Subcutaneous preadipocyte (primary cell): ENCODE measurements around the gene OR13J1. TPM values are rescaled to one million over a fixed set of nuclear protein-coding genes. Genes with fewer than 3 reads are reported as not detected.

ENCODE experiments used
- total RNA-seq: library from RNA; depleted of rRNA; stranded (reverse); fragments of >200 nt; gene quantifications from 2 replicates; pipeline ENCODE4 v1.2.3, GENCODE V29; 2012

The OR13J1 gene
- total RNA-seq: not detected in 2 replicates

GRCh38 chr9:35870351-35870923 is at the start of gene OR13J1:
Gene OR13J1, minus strand, starts transcription at chr9:35870401. Its CDS starts 0 bp downstream, at chr9:35870401.

GRCh38 chr9:35909274-35909673 is 39.1 kb upstream of the OR13J1 start, which contains the start of gene SPAAR:
Gene SPAAR, plus strand, starts transcription at chr9:35909490. Its CDS starts 974 bp downstream, at chr9:35910464.

GRCh38 chr9:35905912-35906679 is 35.9 kb upstream of the OR13J1 start, which contains the start of gene HRCT1:
Gene HRCT1, plus strand, starts transcription at chr9:35906202. Its CDS starts 86 bp downstream, at chr9:35906288.

GRCh38 chr9:35829084-35829763 is 41.0 kb downstream of the OR13J1 start, which contains the start of gene TMEM8B:
Gene TMEM8B, plus strand, starts transcription at chr9:35829228. Its CDS starts 220 bp downstream, at chr9:35829448.

GRCh38 chr9:35828716-35829083 is 41.5 kb downstream of the OR13J1 start, which contains the start of gene FAM221B:
Gene FAM221B, minus strand, starts transcription at chr9:35828732. Its CDS starts 2,571 bp downstream, at chr9:35826161.

Other genes with a start within 250 kb of the OR13J1 start
- gene SIT1, start 219.5 kb downstream of the OR13J1 start, total RNA-seq: 1.1 TPM in 1 of 2 replicates, not detected in the other
- 167,582 and 231,316 TPM in 2 replicates for gene RMRP, start 212.4 kb downstream of the OR13J1 start, total RNA-seq
- gene CCDC107, start 212.1 kb downstream of the OR13J1 start, total RNA-seq: 9.6 and 13.6 TPM in 2 replicates
- 1.5 and 5.5 TPM in 2 replicates for gene ARHGEF39, start 205.2 kb downstream of the OR13J1 start, total RNA-seq
- 0.20 and 1.1 TPM in 2 replicates for gene CA9, start 196.5 kb downstream of the OR13J1 start, total RNA-seq
- 338 and 431 TPM in 2 replicates for gene TPM2, start 180.5 kb downstream of the OR13J1 start, total RNA-seq
- gene TLN1, start 138.2 kb downstream of the OR13J1 start, total RNA-seq: 248 and 253 TPM in 2 replicates
- gene CREB3, start 137.7 kb downstream of the OR13J1 start, total RNA-seq: 36.7 and 39.9 TPM in 2 replicates
- 23.1 and 31.1 TPM in 2 replicates for gene GBA2, start 121.2 kb downstream of the OR13J1 start, total RNA-seq
- gene RGP1, start 121.1 kb downstream of the OR13J1 start, total RNA-seq: 9.2 and 14.3 TPM in 2 replicates
- gene MSMP, start 116.1 kb downstream of the OR13J1 start, total RNA-seq: not detected in 2 replicates
- gene NPR2, start 78.8 kb downstream of the OR13J1 start, total RNA-seq: 21.3 and 26.5 TPM in 2 replicates
- 0.73 and 2.2 TPM in 2 replicates for gene SPAG8, start 58.1 kb downstream of the OR13J1 start, total RNA-seq
- gene HINT2, start 55.4 kb downstream of the OR13J1 start, total RNA-seq: 19.4 and 23.9 TPM in 2 replicates
- not detected in 2 replicates for gene FAM221B, start 41.7 kb downstream of the OR13J1 start, total RNA-seq
- 1.6 and 2.2 TPM in 2 replicates for gene TMEM8B, start 41.2 kb downstream of the OR13J1 start, total RNA-seq
- 1.4 and 1.8 TPM in 2 replicates for gene HRCT1, start 35.8 kb upstream of the OR13J1 start, total RNA-seq
- 0.20 and 0.37 TPM in 2 replicates for gene SPAAR, start 39.1 kb upstream of the OR13J1 start, total RNA-seq
- 0.37 TPM in 1 of 2 replicates, not detected in the other for gene OR2S2, start 87.8 kb upstream of the OR13J1 start, total RNA-seq
- gene RECK, start 166.5 kb upstream of the OR13J1 start, total RNA-seq: 32.8 and 45.6 TPM in 2 replicates